PFSK-1 (cell line): ENCODE results near the gene IFT57.

Experiments
- FOXP2 ChIP-seq: optimal IDR thresholded peaks from 2 replicates; pipeline ENCODE3; 2011; ENCODE audit warnings: borderline replicate concordance, control low read depth, inconsistent platforms; ENCODE audit not compliant: insufficient read depth; ENCODE audit errors: extremely low read length, extremely low read depth
- POLR2AphosphoS5 ChIP-seq: IDR thresholded peaks from 2 replicates; pipeline ENCODE4 v1.6.1; 2012; ENCODE audit warnings: low read depth, mild to moderate bottlenecking, control low read depth, low read length, moderate library complexity
- REST ChIP-seq, 2 experiments: IDR thresholded peaks; 2 replicates each; pipeline versions ENCODE4 v1.6.1 to v1.8.0; 2011 to 2012; ENCODE audit warnings: low read depth in 2 of 2, low read length in 2 of 2, control low read depth in 1 of 2, inconsistent platforms in 1 of 2, mild to moderate bottlenecking in 1 of 2, moderate library complexity in 1 of 2; ENCODE audit not compliant: insufficient read depth in 1 of 2
- SIN3A ChIP-seq: IDR thresholded peaks from 2 replicates; pipeline ENCODE4 v1.6.1; 2012; ENCODE audit warnings: mild to moderate bottlenecking, low read length, moderate library complexity, borderline replicate concordance; ENCODE audit not compliant: insufficient read depth
- TAF1 ChIP-seq: IDR thresholded peaks from 2 replicates; pipeline ENCODE4 v1.6.1; 2012; ENCODE audit warnings: low read length, control low read depth, borderline replicate concordance; ENCODE audit not compliant: insufficient read depth

Gene IFT57

GRCh38 chr3:108239082-108239481 is 16.9 kb upstream of the IFT57 start:
- TF ChIP-seq SIN3A = no peak
- TF ChIP-seq FOXP2 = no peak

- TF ChIP-seq FOXP2 = no peak
Observed at GRCh38 chr3:108235290-108235689, 13.1 kb upstream of the IFT57 start.

- TF ChIP-seq FOXP2 (no peak), POLR2AphosphoS5 (no peak), TAF1 (no peak), SIN3A (no peak), REST (IDR thresholded peaks at IDR 0.05; ENCODE audit: insufficient read depth in 1 of 2, low read depth in 2 of 2, low read length in 2 of 2) (no peak)
Observed at GRCh38 chr3:108234387-108234957, 12.2 kb upstream of the IFT57 start.

- TF ChIP-seq FOXP2 (no peak), SIN3A (no peak), REST (IDR thresholded peaks at IDR 0.05; ENCODE audit: insufficient read depth in 1 of 2, low read depth in 2 of 2, low read length in 2 of 2) (no peak), TAF1 (no peak), POLR2AphosphoS5 (no peak)
Observed at GRCh38 chr3:108228286-108228685, 6.1 kb upstream of the IFT57 start.

GRCh38 chr3:108227131-108227530 is 4.9 kb upstream of the IFT57 start:
- TF ChIP-seq REST (IDR thresholded peaks at IDR 0.05; ENCODE audit: insufficient read depth in 1 of 2, low read depth in 2 of 2, low read length in 2 of 2) = no peak
- TF ChIP-seq FOXP2 = no peak
- no peak for TF ChIP-seq POLR2AphosphoS5
- TF ChIP-seq TAF1 = no peak
- no peak for TF ChIP-seq SIN3A

- TF ChIP-seq TAF1 (no peak), POLR2AphosphoS5 (no peak), FOXP2 (no peak), SIN3A (no peak)
Observed at GRCh38 chr3:108225221-108225620, 3.0 kb upstream of the IFT57 start.

- TF ChIP-seq POLR2AphosphoS5 (no peak), TAF1 (no peak), FOXP2 (no peak), SIN3A (no peak), REST (IDR thresholded peaks at IDR 0.05; ENCODE audit: insufficient read depth in 1 of 2, low read depth in 2 of 2, low read length in 2 of 2) (no peak)
Observed at GRCh38 chr3:108223928-108224327, 1.7 kb upstream of the IFT57 start.
